ENCODE measurements around the gene CCDC148. TPM values are rescaled to one million over a fixed set of nuclear protein-coding genes. Genes with fewer than 3 reads are reported as not detected.

The CCDC148 gene
- total RNA-seq, 1 donor from 2014 or later: 1.8 TPM

DNA sequence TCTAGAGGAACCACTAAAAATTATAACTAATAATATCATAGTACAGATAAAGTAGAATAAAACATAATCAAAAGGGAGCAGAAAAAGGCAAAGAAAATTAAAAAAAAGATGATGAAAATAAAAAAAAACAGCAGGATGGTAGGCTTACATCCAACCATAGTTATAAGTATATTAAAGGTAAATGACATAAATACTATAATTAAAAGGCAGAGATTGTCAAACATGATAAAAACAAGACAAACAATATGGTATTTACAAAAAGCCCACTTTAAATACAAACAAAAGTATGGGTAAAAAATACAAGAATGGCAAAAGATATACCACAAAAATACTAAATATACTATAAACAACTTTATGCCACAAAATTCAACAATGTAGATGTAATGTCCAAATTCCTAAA lies 24.4 kb downstream of the CCDC148 start:
- peaks cover 7% of the 10 kb centered on the region for H3K36me3 Mint-ChIP-seq (ENCODE audit: unreplicated experiment)
- H3K9me3 Mint-ChIP-seq (ENCODE audit: unreplicated experiment): peaks cover 2% of the 10 kb centered on the region
- H3K27ac Mint-ChIP-seq (ENCODE audit: unreplicated experiment): no peak overlapping the region
- H3K4me3 Mint-ChIP-seq (ENCODE audit: unreplicated experiment): no peak overlapping the region
- H3K4me1 Mint-ChIP-seq (ENCODE audit: low read depth, unreplicated experiment): no peaks in the 10 kb centered on the region
- TF ChIP-seq, protein P1, sequence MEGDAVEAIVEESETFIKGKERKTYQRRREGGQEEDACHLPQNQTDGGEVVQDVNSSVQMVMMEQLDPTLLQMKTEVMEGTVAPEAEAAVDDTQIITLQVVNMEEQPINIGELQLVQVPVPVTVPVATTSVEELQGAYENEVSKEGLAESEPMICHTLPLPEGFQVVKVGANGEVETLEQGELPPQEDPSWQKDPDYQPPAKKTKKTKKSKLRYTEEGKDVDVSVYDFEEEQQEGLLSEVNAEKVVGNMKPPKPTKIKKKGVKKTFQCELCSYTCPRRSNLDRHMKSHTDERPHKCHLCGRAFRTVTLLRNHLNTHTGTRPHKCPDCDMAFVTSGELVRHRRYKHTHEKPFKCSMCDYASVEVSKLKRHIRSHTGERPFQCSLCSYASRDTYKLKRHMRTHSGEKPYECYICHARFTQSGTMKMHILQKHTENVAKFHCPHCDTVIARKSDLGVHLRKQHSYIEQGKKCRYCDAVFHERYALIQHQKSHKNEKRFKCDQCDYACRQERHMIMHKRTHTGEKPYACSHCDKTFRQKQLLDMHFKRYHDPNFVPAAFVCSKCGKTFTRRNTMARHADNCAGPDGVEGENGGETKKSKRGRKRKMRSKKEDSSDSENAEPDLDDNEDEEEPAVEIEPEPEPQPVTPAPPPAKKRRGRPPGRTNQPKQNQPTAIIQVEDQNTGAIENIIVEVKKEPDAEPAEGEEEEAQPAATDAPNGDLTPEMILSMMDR (IDR thresholded peaks at IDR 0.05; ENCODE audit: partially characterized antibody, unreplicated experiment): no peak
- DNase-seq: no peak
- no peaks in the 10 kb centered on the region for H3K27me3 Mint-ChIP-seq (ENCODE audit: unreplicated experiment)

GRCh38 chr2:158414538-158414937 lies 42.0 kb downstream of the CCDC148 start:
- no peak for DNase-seq
- Mint-ChIP-seq H3K4me1 (ENCODE audit: low read depth, unreplicated experiment) (peaks cover 2% of the 10 kb centered on the region), H3K27ac (ENCODE audit: unreplicated experiment) (no peak overlapping the region), H3K36me3 (ENCODE audit: unreplicated experiment) (peaks cover 9% of the 10 kb centered on the region), H3K9me3 (ENCODE audit: unreplicated experiment) (peaks cover 3% of the 10 kb centered on the region), H3K27me3 (ENCODE audit: unreplicated experiment) (peaks cover 2% of the 10 kb centered on the region), H3K4me3 (ENCODE audit: unreplicated experiment) (no peak overlapping the region)
- TF ChIP-seq, protein P1 (IDR thresholded peaks at IDR 0.05; ENCODE audit: partially characterized antibody, unreplicated experiment): no peak

DNA sequence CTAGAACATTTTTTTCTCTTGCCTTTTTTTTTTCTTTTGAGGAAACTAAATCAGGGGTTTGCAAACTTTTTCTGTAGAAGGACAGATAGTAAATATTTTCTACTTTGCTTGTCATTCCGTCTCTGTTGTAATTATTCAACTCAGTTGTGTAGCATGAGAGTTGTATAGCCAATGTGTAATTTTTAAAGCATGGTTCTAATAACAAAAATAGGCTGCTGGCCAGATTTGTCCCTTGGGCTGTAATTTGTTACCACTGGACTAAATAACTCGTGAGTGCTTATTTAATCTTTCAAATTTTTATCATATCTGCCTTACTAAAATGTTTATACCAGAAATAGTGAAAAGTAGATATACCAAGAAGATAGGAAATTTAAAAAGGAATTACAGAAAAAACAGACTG lies 43.0 kb downstream of the CCDC148 start:
- Mint-ChIP-seq H3K4me3 (ENCODE audit: unreplicated experiment) (no peak overlapping the region), H3K4me1 (ENCODE audit: low read depth, unreplicated experiment) (peaks cover 2% of the 10 kb centered on the region), H3K27ac (ENCODE audit: unreplicated experiment) (no peak overlapping the region), H3K36me3 (ENCODE audit: unreplicated experiment) (peaks cover 9% of the 10 kb centered on the region), H3K9me3 (ENCODE audit: unreplicated experiment) (peaks cover 3% of the 10 kb centered on the region), H3K27me3 (ENCODE audit: unreplicated experiment) (peaks cover 2% of the 10 kb centered on the region)
- TF ChIP-seq, protein P1 (IDR thresholded peaks at IDR 0.05; ENCODE audit: partially characterized antibody, unreplicated experiment): no peak
- DNase-seq: no peak

- Mint-ChIP-seq H3K9me3 (ENCODE audit: unreplicated experiment) (peaks cover 4% of the 10 kb centered on the region), H3K4me3 (ENCODE audit: unreplicated experiment) (no peak overlapping the region), H3K27me3 (ENCODE audit: unreplicated experiment) (peaks cover 3% of the 10 kb centered on the region), H3K36me3 (ENCODE audit: unreplicated experiment) (peaks cover 9% of the 10 kb centered on the region), H3K27ac (ENCODE audit: unreplicated experiment) (no peak overlapping the region), H3K4me1 (ENCODE audit: low read depth, unreplicated experiment) (peaks cover 6% of the 10 kb centered on the region)
- TF ChIP-seq, protein P1 (IDR thresholded peaks at IDR 0.05; ENCODE audit: partially characterized antibody, unreplicated experiment): no peak
- DNase-seq: no peak
These were observed 44.3 kb downstream of the CCDC148 start for GRCh38 chr2:158412206-158412605.

DNA sequence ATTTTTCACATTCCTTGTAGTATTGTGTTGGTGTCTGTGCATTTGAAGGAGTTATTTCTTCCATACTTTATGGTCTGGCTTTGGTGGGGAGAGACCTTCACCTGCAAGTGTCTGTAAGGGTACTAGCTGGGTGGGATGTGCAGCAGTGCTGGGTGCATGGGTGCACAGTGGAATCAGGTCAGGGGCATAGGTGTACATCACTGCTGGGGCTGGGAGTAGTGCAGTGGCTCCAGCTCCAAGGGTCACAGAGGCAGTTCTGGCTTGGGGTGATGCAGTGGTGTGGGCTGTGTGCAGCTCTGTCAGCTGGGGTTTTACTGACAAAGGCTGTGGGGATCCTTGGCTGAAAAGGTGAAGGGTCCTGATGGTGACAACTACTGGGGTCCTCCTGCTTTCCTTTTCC lies 44.8 kb downstream of the CCDC148 start:
- peaks cover 9% of the 10 kb centered on the region for H3K9me3 Mint-ChIP-seq (ENCODE audit: unreplicated experiment)
- no peak overlapping the region for H3K4me3 Mint-ChIP-seq (ENCODE audit: unreplicated experiment)
- no peak overlapping the region for H3K27ac Mint-ChIP-seq (ENCODE audit: unreplicated experiment)
- H3K4me1 Mint-ChIP-seq (ENCODE audit: low read depth, unreplicated experiment): peaks cover 10% of the 10 kb centered on the region
- peaks cover 9% of the 10 kb centered on the region for H3K36me3 Mint-ChIP-seq (ENCODE audit: unreplicated experiment)
- no peak for DNase-seq
- TF ChIP-seq, protein P1 (IDR thresholded peaks at IDR 0.05; ENCODE audit: partially characterized antibody, unreplicated experiment): no peak
- peaks cover 7% of the 10 kb centered on the region for H3K27me3 Mint-ChIP-seq (ENCODE audit: unreplicated experiment)

All from glutamatergic neuron (in vitro differentiated cells).